RWPE1 (cell line): ENCODE data around the gene GRAP.
A peak's percentile ranks its signal among the peaks of the same experiment; 100 is the strongest.

Experiments
- CTCF ChIA-PET: fragments of 350-600 bp; sonication (Branson Sonifier 250); formaldehyde crosslinking; extraction: SDS; loops from one replicate; lab custom pipeline; 2021; lab: Yijun Ruan, JAX
- POLR2A ChIA-PET: fragments of 400-600 bp; formaldehyde crosslinking; extraction: SDS; loops from one replicate; lab custom pipeline; 2020; ENCODE audit warnings: antibody characterized with exemption; ENCODE audit not compliant: low non-redundant PET; lab: Yijun Ruan, JAX
- DNase-seq: peaks from one replicate; pipeline ENCODE4 v3.0.0; 2012; ENCODE audit warnings: low spot score
- H3K27ac ChIP-seq: fragments of 450-650 bp; 2 replicates; pipeline ENCODE4 v1.5.1; 2017
- TF ChIP-seq, protein P1 (sequence below): fragments of 450-650 bp; conservative IDR thresholded peaks from 2 replicates; pipeline ENCODE4 v1.5.1; 2017; ENCODE audit warnings: low read depth, mild to moderate bottlenecking

GRAP gene

DNA sequence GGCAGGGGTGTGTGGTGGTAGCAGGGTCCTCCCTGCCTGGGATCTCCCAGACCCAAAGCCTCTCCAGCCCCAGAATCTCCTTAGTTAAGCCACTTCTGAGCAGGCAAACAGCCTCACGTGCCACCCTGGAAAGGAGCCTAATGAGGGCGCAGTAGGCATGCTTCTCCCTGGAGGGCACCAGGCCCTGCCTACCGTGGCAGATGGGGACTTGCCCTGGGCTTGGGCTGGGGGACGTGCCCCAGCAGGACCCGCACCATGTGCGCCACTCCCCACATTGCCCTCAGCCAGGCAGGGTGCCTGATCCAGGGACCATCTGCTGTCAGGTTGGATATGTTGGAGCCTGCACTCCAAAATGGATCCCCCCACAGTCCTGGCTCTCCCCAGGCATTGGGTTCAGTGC lies 56.4 kb downstream of the GRAP start:
- CTCF ChIA-PET: interaction anchor here (0.6 kb wide), 1 partner anchor 20 kb away, joined by 3 read pairs; no protein-coding TSS in a partner anchor
- POLR2A ChIA-PET: interaction anchor here (0.6 kb wide), 1 partner anchor 21 kb away, joined by 3 read pairs; no protein-coding TSS in a partner anchor
- DNase-seq: no peak
- TF ChIP-seq, protein P1, sequence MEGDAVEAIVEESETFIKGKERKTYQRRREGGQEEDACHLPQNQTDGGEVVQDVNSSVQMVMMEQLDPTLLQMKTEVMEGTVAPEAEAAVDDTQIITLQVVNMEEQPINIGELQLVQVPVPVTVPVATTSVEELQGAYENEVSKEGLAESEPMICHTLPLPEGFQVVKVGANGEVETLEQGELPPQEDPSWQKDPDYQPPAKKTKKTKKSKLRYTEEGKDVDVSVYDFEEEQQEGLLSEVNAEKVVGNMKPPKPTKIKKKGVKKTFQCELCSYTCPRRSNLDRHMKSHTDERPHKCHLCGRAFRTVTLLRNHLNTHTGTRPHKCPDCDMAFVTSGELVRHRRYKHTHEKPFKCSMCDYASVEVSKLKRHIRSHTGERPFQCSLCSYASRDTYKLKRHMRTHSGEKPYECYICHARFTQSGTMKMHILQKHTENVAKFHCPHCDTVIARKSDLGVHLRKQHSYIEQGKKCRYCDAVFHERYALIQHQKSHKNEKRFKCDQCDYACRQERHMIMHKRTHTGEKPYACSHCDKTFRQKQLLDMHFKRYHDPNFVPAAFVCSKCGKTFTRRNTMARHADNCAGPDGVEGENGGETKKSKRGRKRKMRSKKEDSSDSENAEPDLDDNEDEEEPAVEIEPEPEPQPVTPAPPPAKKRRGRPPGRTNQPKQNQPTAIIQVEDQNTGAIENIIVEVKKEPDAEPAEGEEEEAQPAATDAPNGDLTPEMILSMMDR: no peak
- H3K27ac ChIP-seq: peak overlapping the region; percentile 80

DNA sequence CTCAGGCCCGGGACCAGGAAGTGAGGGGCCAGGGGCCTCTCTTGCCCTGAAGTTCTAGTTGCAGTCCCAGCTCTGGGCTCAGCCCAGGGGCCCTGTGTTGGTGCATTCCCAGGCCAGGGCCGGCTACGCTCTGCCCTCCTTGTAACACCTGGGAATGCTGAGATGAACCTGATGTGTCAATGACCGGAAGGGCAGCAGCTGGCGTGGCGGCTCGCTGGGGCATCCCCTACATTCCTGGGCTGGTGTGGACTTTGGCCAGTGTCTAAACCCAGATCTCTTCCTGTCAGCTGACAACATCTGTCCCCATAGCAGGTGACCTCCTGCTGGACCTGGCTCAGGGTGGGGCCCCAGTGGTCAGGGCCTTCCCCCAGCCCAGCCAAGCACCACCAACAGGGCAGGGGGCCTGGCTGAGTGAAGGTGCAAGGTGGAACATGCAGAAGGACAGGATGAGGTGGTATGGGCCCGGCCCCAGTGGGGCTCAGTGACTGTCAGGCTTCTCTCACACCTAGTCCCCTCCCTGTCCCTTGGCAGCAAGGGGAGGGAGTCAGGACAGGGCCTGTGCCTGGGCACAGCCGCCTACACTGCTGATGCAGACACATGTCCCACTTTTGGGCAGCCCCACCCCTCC lies 58.1 kb downstream of the GRAP start:
- TF ChIP-seq, protein P1: no peak
- peak overlapping the region; percentile 80 for H3K27ac ChIP-seq
- ChIA-PET CTCF (no interaction called here), POLR2A (no interaction called here)
- DNase-seq: no peak

DNA sequence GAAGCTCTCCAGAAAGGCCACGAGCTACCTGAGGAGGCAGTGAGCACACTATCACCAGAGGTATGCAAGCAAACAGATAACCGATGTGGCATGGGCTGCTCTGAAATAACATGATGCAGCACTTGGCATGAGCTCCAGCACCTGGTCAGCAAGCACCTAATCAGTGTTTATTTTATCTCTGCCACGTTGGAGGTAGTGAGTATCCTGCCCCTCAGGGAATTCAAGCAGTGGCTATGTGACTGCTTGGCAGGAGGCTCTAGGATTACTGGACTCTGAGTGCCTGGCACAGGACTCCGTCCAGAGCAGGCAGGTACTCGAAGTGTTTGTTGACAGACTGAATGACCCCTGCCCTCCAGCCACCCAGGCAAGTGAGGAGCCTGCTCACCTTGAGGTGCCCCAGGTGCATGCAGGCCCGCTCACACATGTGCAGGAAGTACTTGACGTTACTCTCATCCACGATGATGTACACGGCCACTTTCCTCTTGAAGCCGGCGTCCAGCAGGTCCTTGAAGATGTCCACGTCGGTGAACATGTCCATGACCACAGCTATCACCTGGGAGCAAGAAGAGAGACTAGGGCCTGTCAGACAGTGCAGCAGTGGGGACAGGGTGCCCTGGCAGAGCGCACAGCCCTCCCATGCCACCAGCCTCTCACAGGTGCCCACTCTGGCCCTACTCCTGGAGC lies 58.8 kb downstream of the GRAP start:
- CTCF ChIA-PET: no interaction called here
- POLR2A ChIA-PET: no interaction called here
- TF ChIP-seq, protein P1: no peak
- no peak for DNase-seq
- H3K27ac ChIP-seq: peak overlapping the region; percentile 80

DNA sequence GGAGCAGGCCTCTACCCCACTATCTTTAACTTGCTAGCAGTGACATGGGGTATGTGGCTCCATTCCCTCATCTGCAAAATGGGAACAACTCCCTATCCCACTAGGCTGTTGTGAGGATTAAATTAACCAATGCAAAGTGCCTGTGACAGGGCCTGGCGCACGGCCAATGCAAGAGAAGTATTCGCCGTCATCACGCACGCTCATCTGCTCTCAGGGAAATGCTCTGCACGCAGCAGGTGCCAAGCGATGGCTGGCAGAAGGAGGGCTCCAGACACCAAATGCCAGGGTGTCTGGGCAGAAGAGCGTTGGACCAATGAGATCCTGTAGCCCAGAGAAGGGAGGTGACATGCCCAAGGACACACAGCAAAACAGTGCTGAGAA lies 59.5 kb downstream of the GRAP start:
- ChIA-PET CTCF (no interaction called here), POLR2A (no interaction called here)
- H3K27ac ChIP-seq: peak overlapping the region; percentile 80
- DNase-seq: no peak
- TF ChIP-seq, protein P1: no peak

DNA sequence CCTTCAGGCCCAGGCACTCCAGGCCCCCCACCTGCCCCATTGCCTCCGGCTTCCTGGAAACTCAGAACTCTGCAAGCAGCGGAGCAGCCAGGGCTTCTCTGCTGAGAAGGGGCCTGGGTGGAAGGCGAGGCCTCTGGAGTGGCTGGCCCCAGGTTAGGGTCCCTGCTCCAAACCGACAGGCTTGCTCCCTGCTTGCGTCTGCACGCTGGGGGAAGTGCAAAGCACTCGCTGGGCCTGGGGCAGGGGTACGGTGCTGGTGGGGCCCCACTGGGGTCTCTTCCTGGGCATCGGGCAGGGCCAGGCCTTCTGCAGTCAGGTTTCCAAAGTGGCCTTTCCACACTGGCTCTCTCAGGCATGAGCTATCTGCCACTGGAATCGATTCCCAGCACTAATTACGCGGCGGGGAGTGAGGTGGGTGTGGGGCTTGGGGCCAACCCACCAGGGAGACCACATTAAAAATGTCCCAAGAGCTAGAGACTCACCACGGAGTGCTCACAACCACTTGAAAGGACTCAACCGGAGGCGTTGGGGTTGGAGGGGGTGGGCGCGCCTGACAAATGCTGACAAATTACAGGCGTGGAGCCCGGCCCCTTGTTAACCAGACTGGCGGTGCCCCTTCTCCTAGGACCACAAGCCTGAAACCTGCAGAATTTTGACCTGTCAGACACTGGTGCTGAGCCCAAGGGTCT lies 60.1 kb downstream of the GRAP start:
- no peak for DNase-seq
- peak overlapping the region; percentile 80; the same call in 1 of the 2 replicates for H3K27ac ChIP-seq
- CTCF ChIA-PET: no interaction called here
- TF ChIP-seq, protein P1: no peak
- POLR2A ChIA-PET: no interaction called here

DNA sequence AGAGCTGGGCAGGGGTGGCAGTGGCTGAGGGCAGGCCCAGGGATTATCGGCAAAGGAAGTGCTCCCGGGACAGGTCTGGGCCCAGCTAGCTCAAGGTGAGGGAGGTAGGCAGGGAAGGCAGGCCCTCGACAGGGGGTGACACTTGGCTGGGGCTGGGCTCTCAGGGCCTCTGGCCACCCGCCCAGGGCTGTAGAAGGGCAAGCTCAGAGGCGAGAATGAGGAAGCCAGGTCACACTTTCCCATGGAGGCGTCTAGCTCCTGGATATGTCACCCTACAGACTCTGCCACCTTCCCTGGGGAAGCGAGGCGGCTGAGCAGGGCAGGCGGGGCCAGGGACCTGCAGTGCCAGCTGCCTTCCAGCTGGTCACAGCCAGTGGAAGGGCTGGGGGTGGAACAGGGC lies 61.3 kb downstream of the GRAP start:
- CTCF ChIA-PET: interaction anchor here (1.2 kb wide), 1 partner anchor 24 kb away, joined by 5 read pairs; no protein-coding TSS in a partner anchor
- DNase-seq: no peak
- POLR2A ChIA-PET: no interaction called here
- H3K27ac ChIP-seq: peak overlapping the region; percentile 78
- TF ChIP-seq, protein P1: no peak
